ENCODE data around the gene HJV. TPM values are rescaled to one million over a fixed set of nuclear protein-coding genes. Genes with fewer than 3 reads are reported as not detected.

HJV gene
- total and polyA plus RNA-seq, 2 donors from 2014 or later: 1.3 TPM; not detected in 1

DNA sequence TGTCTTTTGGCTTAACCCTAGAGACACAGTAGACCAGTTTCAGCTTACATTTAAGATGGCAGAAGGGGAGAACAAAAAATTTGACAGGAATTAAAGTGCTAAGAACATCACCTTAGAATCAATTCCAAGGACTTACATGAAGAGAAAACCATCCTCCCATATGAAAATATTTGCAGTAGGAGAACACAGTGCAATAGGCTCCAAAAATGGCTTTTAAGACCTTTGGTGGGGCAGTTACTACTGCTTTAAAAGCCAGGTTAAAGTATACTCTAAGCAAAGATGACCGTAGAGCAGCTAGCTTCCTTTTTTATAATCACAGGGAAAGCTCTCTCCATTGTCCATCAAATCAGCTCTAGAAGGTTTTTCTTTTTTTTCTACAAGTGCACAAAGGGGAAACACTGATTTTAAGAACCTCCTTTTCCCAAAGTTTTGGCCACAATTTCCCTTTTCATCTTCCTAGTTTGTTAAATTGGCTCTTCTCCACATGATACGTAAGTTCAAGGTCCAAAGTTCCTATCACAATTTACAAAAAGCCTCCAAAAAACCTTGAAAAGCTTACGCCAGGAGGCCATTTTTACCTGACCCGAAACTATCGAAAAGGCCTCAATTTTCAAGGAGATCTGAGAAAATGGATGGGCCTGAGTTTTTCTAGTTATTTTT lies 28.4 kb downstream of the HJV start:
- intact Hi-C loops (cut with DNase I): no loop called here
- Histone ChIP-seq H3K4me1 (ENCODE audit: control insufficient read depth in 2 of 3, insufficient read depth in 2 of 3, low read depth in 1 of 3, low read length in 3 of 3) (peaks cover 0 to 7% (median 5%) of the 10 kb centered on the region in 3 donors), H3K27ac (ENCODE audit: low read depth in 2 of 2, low read length in 2 of 2) (peak overlapping the region; percentile 93 to 94), H3K9ac (ENCODE audit: low read length in 3 of 3) (peak overlapping the region; percentile 31 to 98 (median 88)), H3K36me3 (ENCODE audit: control insufficient read depth in 2 of 3, insufficient read depth in 3 of 3, low read length in 3 of 3) (peaks cover 23 to 44% (median 31%) of the 10 kb centered on the region in 3 donors), H3K9me3 (ENCODE audit: control insufficient read depth in 2 of 3, insufficient read depth in 1 of 3, low read length in 3 of 3) (no peaks in the 10 kb centered on the region), H3K27me3 (ENCODE audit: control insufficient read depth, insufficient read depth, low read length) (no peaks in the 10 kb centered on the region), H3K4me3 (ENCODE audit: low read length in 3 of 3) (peak overlapping the region; percentile 90 to 99 (median 99))
- TF ChIP-seq, protein P1, sequence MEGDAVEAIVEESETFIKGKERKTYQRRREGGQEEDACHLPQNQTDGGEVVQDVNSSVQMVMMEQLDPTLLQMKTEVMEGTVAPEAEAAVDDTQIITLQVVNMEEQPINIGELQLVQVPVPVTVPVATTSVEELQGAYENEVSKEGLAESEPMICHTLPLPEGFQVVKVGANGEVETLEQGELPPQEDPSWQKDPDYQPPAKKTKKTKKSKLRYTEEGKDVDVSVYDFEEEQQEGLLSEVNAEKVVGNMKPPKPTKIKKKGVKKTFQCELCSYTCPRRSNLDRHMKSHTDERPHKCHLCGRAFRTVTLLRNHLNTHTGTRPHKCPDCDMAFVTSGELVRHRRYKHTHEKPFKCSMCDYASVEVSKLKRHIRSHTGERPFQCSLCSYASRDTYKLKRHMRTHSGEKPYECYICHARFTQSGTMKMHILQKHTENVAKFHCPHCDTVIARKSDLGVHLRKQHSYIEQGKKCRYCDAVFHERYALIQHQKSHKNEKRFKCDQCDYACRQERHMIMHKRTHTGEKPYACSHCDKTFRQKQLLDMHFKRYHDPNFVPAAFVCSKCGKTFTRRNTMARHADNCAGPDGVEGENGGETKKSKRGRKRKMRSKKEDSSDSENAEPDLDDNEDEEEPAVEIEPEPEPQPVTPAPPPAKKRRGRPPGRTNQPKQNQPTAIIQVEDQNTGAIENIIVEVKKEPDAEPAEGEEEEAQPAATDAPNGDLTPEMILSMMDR (IDR thresholded peaks at IDR 0.05; ENCODE audit: borderline replicate concordance, extremely low read depth, insufficient read depth): no peak
- FAIRE-seq (no peak), DNase-seq (no peak)

GRCh38 chr1:145992502-145992936 lies 29.0 kb downstream of the HJV start:
- Histone ChIP-seq H3K27me3 (ENCODE audit: control insufficient read depth, insufficient read depth, low read length) (no peaks in the 10 kb centered on the region), H3K4me3 (ENCODE audit: low read length in 3 of 3) (peak overlapping the region; percentile 90 to 99 (median 99)), H3K27ac (ENCODE audit: low read depth in 2 of 2, low read length in 2 of 2) (peak overlapping the region; percentile 93 to 94), H3K9ac (ENCODE audit: low read length in 3 of 3) (peak overlapping the region in 2 of 3 donors; percentile 88 to 98), H3K36me3 (ENCODE audit: control insufficient read depth in 2 of 3, insufficient read depth in 3 of 3, low read length in 3 of 3) (peaks cover 23 to 44% (median 31%) of the 10 kb centered on the region in 3 donors), H3K4me1 (ENCODE audit: control insufficient read depth in 2 of 3, insufficient read depth in 2 of 3, low read depth in 1 of 3, low read length in 3 of 3) (peaks cover 0 to 6% (median under 1%) of the 10 kb centered on the region in 3 donors), H3K9me3 (ENCODE audit: control insufficient read depth in 2 of 3, insufficient read depth in 1 of 3, low read length in 3 of 3) (no peaks in the 10 kb centered on the region)
- intact Hi-C loops (cut with DNase I): no loop called here
- TF ChIP-seq, protein P1 (IDR thresholded peaks at IDR 0.05; ENCODE audit: borderline replicate concordance, extremely low read depth, insufficient read depth): no peak
- no peak for DNase-seq
- no peak for FAIRE-seq

DNA sequence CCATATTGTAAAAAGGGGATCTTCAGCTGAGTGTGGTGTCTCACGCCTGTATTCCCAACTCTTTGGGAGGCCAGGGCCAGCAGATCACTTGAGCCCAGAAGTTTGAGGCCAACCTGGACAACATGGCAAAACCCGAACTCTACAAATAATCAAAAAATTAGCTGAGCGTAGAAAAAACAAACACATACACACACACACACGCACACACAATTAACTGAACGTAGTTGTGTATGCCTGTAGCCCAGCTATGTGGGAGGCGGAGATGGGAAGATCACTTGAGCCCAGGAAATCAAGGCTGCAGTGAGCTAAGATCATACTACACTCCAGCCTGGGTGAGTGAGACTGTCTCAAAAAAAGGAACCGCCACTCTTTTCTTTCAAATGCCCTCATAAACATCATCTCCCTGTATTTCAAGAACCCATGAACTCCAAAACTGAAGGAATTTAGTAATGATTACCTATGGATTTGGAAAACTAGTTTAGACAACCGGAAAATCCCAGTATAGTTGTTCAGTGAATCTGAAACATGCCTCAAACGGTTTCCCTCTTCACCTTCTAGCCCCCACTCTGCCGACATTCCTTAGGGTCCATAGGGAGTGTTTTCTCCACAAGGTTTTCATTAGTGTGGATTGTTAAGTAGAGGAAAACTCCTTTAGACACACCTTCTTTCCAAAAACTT lies 29.7 kb downstream of the HJV start:
- DNase-seq (no peak), FAIRE-seq (no peak)
- no peaks in the 10 kb centered on the region for H3K9me3 ChIP-seq (ENCODE audit: control insufficient read depth in 2 of 3, insufficient read depth in 1 of 3, low read length in 3 of 3)
- H3K4me3 ChIP-seq (ENCODE audit: low read length in 3 of 3): peak overlapping the region; percentile 18 to 99 (median 90)
- TF ChIP-seq, protein P1 (IDR thresholded peaks at IDR 0.05; ENCODE audit: borderline replicate concordance, extremely low read depth, insufficient read depth): no peak
- H3K4me1 ChIP-seq (ENCODE audit: control insufficient read depth in 2 of 3, insufficient read depth in 2 of 3, low read depth in 1 of 3, low read length in 3 of 3): peaks cover 0 to 3% (median 0%) of the 10 kb centered on the region in 3 donors
- H3K36me3 ChIP-seq (ENCODE audit: control insufficient read depth in 2 of 3, insufficient read depth in 3 of 3, low read length in 3 of 3): peaks cover 23 to 44% (median 31%) of the 10 kb centered on the region in 3 donors
- peak overlapping the region; percentile 93 to 94 for H3K27ac ChIP-seq (ENCODE audit: low read depth in 2 of 2, low read length in 2 of 2)
- no peaks in the 10 kb centered on the region for H3K27me3 ChIP-seq (ENCODE audit: control insufficient read depth, insufficient read depth, low read length)
- intact Hi-C loops (cut with DNase I): no loop called here
- peak overlapping the region in 2 of 3 donors; percentile 8 to 98 for H3K9ac ChIP-seq (ENCODE audit: low read length in 3 of 3)
